Ovary (tissue), 3 donors: ENCODE data around the gene RC3H1.

ENCODE experiments used
- EP300 ChIP-seq: sonication (generic); formaldehyde crosslinking; IDR thresholded peaks from one replicate; pipeline ENCODE4 v1.6.1; 2017; ENCODE audit warnings: antibody characterized with exemption
- POLR2A ChIP-seq: fragments of 450-650 bp; IDR thresholded peaks from one replicate; pipeline ENCODE4 v1.6.1; 2017; ENCODE audit warnings: antibody characterized with exemption, mild to moderate bottlenecking, moderate library complexity
- TF ChIP-seq, protein P1 (sequence below), 3 donors: fragments of 450-650 bp in 2 of 3; fragments of 200-600 bp in 1 of 3; IDR thresholded peaks; one replicate each; pipeline versions ENCODE4 v1.5.1 to v1.8.0; 2016 to 2022; ENCODE audit warnings: antibody characterized with exemption in 3 of 3, mild to moderate bottlenecking in 1 of 3
- donor health status: DM: no; HTN: no; CAD: no.

DNA sequence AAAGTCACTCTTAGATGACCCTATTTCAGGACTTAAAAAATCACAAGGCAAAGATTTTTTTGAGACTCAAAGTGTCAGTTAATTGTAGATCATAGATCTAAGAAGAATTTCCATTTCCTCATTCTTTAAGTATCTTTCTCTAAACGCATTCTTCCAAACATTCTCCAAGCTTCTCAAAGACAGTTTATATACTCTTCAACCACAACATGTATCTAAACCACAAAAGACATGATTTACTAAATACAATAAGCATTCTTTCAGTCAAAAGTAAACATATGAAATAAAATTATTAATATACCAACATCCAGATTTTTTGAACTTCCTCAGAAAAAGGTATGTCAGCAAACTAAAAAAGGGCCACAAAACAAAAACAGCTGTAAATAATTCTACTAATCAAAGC, 24.4 kb downstream of the RC3H1 start:
- TF ChIP-seq EP300 (no peak), POLR2A (no peak)
- TF ChIP-seq, protein P1, sequence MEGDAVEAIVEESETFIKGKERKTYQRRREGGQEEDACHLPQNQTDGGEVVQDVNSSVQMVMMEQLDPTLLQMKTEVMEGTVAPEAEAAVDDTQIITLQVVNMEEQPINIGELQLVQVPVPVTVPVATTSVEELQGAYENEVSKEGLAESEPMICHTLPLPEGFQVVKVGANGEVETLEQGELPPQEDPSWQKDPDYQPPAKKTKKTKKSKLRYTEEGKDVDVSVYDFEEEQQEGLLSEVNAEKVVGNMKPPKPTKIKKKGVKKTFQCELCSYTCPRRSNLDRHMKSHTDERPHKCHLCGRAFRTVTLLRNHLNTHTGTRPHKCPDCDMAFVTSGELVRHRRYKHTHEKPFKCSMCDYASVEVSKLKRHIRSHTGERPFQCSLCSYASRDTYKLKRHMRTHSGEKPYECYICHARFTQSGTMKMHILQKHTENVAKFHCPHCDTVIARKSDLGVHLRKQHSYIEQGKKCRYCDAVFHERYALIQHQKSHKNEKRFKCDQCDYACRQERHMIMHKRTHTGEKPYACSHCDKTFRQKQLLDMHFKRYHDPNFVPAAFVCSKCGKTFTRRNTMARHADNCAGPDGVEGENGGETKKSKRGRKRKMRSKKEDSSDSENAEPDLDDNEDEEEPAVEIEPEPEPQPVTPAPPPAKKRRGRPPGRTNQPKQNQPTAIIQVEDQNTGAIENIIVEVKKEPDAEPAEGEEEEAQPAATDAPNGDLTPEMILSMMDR (IDR thresholded peaks at IDR 0.05), result no peak
